Measurements from ENCODE around the gene GAS2L1. TPM values are rescaled to one million over a fixed set of nuclear protein-coding genes. Genes with fewer than 3 reads are reported as not detected.

Gene GAS2L1
- total and polyA plus RNA-seq, 2 donors (not counting 3 experiments of a cell fraction or from before 2014, with no cell fraction given): 30.5 to 44.0 TPM

DNA sequence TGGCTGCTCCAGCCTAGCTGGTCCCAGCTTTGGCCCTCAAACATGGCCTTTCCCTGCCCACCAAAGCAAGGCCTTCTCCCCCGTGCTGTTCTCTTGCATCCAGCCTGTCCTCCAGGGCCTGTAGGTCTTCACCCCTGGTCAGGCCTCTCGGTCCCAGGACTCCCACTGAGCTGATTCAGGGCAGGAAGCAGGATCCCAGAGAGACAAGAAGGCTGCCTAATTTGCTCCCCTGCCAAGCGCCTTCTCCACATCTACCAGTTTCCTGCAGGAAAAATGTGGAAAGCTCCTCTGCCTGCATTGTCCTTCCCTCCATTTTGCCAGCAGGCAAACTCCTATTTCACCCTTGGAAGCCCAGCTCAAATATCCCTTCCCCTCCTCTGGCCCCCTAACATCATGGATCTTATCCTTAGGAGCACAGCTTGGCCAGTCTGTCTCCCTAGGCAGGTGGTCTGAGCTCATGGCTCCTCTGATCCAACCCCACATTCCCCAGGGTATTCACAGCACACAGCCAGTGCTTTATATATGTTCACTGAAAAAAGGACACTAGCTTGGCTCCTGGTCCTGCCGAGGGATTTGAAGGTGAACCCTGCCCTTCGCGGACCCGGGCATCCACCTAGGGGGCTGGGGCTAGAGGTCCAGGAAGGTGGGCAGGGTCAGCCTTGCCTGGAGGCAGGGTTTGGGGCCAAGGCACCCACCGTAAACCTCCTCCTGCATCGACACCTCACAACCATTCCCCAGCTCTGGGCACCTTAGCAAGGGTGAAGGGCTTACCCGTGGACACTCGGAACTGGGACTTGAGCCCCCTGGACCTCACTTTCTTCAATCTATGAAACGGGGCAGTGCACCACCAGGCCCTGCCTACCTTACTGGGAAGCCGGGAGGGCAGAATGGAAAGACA, 39.6 kb upstream of the GAS2L1 start:
- no peak for FAIRE-seq
- H3K79me2 ChIP-seq (ENCODE audit: control insufficient read depth, insufficient read depth, low read length): peaks cover 55% of the 10 kb centered on the region
- dilution Hi-C loops (cut with MboI; ENCODE audit: extremely low pct_ligation_motif_present, low sequenced_read_pairs): no loop called here

DNA sequence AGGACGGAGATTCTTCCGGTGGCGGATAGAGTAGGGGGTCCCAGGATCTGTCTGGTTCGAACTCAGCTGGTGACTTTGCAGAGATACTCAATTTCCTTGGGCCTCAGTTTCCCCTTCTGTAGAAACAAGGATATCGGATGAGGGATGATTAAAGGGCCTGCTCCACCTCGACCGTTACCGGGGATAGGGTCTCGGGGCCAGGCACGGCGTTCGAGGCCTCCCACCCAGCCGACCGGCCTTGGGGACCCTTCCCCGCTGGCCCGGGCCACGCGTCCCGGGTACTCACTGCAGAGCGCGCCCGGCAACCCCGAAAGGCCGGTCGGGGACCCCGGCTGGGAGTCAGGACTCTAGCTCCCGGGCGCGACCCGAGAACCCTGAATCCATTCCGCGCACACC, 39.0 kb upstream of the GAS2L1 start:
- Histone ChIP-seq H3K9ac (replicated peaks; ENCODE audit: extremely low read depth, insufficient read depth, low read length) (peak overlapping the region; percentile 100), H3K4me1 (ENCODE audit: control insufficient read depth, extremely low read depth, insufficient read depth, low read length) (peaks cover 40% of the 10 kb centered on the region), H3K4me2 (ENCODE audit: insufficient read depth, low read length) (peak overlapping the region; percentile 95), H2AFZ (ENCODE audit: low read depth, low read length) (peak overlapping the region; percentile 90), H3K27ac (ENCODE audit: insufficient read depth, low read depth, low read length) (peak overlapping the region; percentile 100), H3K4me3 (replicated peaks in 1 of 3; ENCODE audit: insufficient read depth in 1 of 3, low read depth in 1 of 3, low read length in 3 of 3) (peak overlapping the region; percentile 75 to 85 (median 84)), H4K20me1 (replicated peaks; ENCODE audit: control insufficient read depth, extremely low read depth, insufficient read depth, low read length) (peaks cover 19% of the 10 kb centered on the region), H3K9me1 (replicated peaks; ENCODE audit: control insufficient read depth, extremely low read depth, insufficient read depth, low read length) (no peaks in the 10 kb centered on the region), H3K36me3 (ENCODE audit: control insufficient read depth in 2 of 2, extremely low read depth in 1 of 2, insufficient read depth in 2 of 2, low read length in 2 of 2) (peaks cover 12 to 14% of the 10 kb centered on the region in 2 experiments), H3K79me2 (ENCODE audit: control insufficient read depth, insufficient read depth, low read length) (peaks cover 62% of the 10 kb centered on the region), H3K9me3 (replicated peaks; ENCODE audit: control insufficient read depth, insufficient read depth, low read length) (no peaks in the 10 kb centered on the region), H3K27me3 (ENCODE audit: control insufficient read depth in 2 of 2, insufficient read depth in 2 of 2, low read length in 2 of 2) (no peaks in the 10 kb centered on the region)
- intact Hi-C loops (cut with micrococcal nuclease) (loop anchor here (5.0 kb wide), 1 partner anchor 40 kb away; the partner anchor contains the start of gene GAS2L1), dilution Hi-C loops (cut with MboI; ENCODE audit: extremely low pct_ligation_motif_present, low sequenced_read_pairs) (no loop called here)
- BruUV-seq (replicated peaks): TSS peak; percentile 65
- DNase-seq (ENCODE audit: low read depth, low spot score) (no peak), FAIRE-seq (no peak)
- ChIA-PET CTCF (interaction anchor here (2.2 kb wide), 1 partner anchor 22 kb away, joined by 11 read pairs; no protein-coding TSS in a partner anchor), POLR2A (no interaction called here)
- no peak for TF ChIP-seq GATA2 (IDR thresholded peaks at IDR 0.05; ENCODE audit: insufficient read depth, insufficient read length, low read depth, low read length)
- TF ChIP-seq, protein P1, sequence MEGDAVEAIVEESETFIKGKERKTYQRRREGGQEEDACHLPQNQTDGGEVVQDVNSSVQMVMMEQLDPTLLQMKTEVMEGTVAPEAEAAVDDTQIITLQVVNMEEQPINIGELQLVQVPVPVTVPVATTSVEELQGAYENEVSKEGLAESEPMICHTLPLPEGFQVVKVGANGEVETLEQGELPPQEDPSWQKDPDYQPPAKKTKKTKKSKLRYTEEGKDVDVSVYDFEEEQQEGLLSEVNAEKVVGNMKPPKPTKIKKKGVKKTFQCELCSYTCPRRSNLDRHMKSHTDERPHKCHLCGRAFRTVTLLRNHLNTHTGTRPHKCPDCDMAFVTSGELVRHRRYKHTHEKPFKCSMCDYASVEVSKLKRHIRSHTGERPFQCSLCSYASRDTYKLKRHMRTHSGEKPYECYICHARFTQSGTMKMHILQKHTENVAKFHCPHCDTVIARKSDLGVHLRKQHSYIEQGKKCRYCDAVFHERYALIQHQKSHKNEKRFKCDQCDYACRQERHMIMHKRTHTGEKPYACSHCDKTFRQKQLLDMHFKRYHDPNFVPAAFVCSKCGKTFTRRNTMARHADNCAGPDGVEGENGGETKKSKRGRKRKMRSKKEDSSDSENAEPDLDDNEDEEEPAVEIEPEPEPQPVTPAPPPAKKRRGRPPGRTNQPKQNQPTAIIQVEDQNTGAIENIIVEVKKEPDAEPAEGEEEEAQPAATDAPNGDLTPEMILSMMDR (IDR thresholded peaks at IDR 0.05; ENCODE audit: extremely low read depth in 1 of 2, insufficient read depth in 1 of 2, low read depth in 1 of 2, low read length in 2 of 2): no peak
- TF ChIP-seq POLR2A (IDR thresholded peaks at IDR 0.05; ENCODE audit: low read depth, low read length): no peak
- TF ChIP-seq MYC (IDR thresholded peaks at IDR 0.05; ENCODE audit: low read depth, low read length): no peak
- no peak for TF ChIP-seq POLR2AphosphoS5 (IDR thresholded peaks at IDR 0.05; ENCODE audit: insufficient read depth, low read depth, low read length)
- TF ChIP-seq, protein P2, sequence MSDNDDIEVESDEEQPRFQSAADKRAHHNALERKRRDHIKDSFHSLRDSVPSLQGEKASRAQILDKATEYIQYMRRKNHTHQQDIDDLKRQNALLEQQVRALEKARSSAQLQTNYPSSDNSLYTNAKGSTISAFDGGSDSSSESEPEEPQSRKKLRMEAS (IDR thresholded peaks at IDR 0.05; ENCODE audit: insufficient read depth, insufficient read length): no peak
- no peak for TF ChIP-seq EZH2 (IDR thresholded peaks at IDR 0.05; ENCODE audit: borderline replicate concordance, low read depth, low read length, severe bottlenecking)

More for the DNA sequence above, 39.6 kb upstream of the GAS2L1 start:
- Histone ChIP-seq H3K36me3 (ENCODE audit: control insufficient read depth in 2 of 2, extremely low read depth in 1 of 2, insufficient read depth in 2 of 2, low read length in 2 of 2) (peaks cover 11 to 12% of the 10 kb centered on the region in 2 experiments), H3K4me2 (ENCODE audit: insufficient read depth, low read length) (peak overlapping the region; percentile 95), H3K9ac (replicated peaks; ENCODE audit: extremely low read depth, insufficient read depth, low read length) (peak overlapping the region; percentile 100), H4K20me1 (replicated peaks; ENCODE audit: control insufficient read depth, extremely low read depth, insufficient read depth, low read length) (peaks cover 15% of the 10 kb centered on the region), H3K27me3 (ENCODE audit: control insufficient read depth in 2 of 2, insufficient read depth in 2 of 2, low read length in 2 of 2) (no peaks in the 10 kb centered on the region), H3K4me1 (ENCODE audit: control insufficient read depth, extremely low read depth, insufficient read depth, low read length) (peaks cover 40% of the 10 kb centered on the region), H3K27ac (ENCODE audit: insufficient read depth, low read depth, low read length) (peak overlapping the region; percentile 100), H3K9me3 (replicated peaks; ENCODE audit: control insufficient read depth, insufficient read depth, low read length) (no peaks in the 10 kb centered on the region), H3K9me1 (replicated peaks; ENCODE audit: control insufficient read depth, extremely low read depth, insufficient read depth, low read length) (no peaks in the 10 kb centered on the region), H3K4me3 (replicated peaks in 1 of 3; ENCODE audit: insufficient read depth in 1 of 3, low read depth in 1 of 3, low read length in 3 of 3) (peak overlapping the region; percentile 75 to 85 (median 84)), H2AFZ (ENCODE audit: low read depth, low read length) (peak overlapping the region; percentile 90)
- no TSS peak for BruUV-seq (replicated peaks)
- peak; percentile 20 for DNase-seq (ENCODE audit: low read depth, low spot score)
- ChIA-PET POLR2A (no interaction called here), CTCF (interaction anchor here (2.2 kb wide), 1 partner anchor 21 kb away, joined by 11 read pairs; no protein-coding TSS in a partner anchor)
- intact Hi-C loops (cut with micrococcal nuclease): loop anchor here (5.0 kb wide), 1 partner anchor 40 kb away; the partner anchor contains the start of gene GAS2L1
- no peak for TF ChIP-seq MYC (IDR thresholded peaks at IDR 0.05; ENCODE audit: low read depth, low read length)
- TF ChIP-seq JUN (IDR thresholded peaks at IDR 0.05; ENCODE audit: borderline replicate concordance, insufficient read depth, insufficient read length, low read depth): no peak
- TF ChIP-seq, protein P2 (IDR thresholded peaks at IDR 0.05; ENCODE audit: insufficient read depth, insufficient read length): no peak
- no peak for TF ChIP-seq EZH2 (IDR thresholded peaks at IDR 0.05; ENCODE audit: borderline replicate concordance, low read depth, low read length, severe bottlenecking)
- TF ChIP-seq POLR2AphosphoS5 (IDR thresholded peaks at IDR 0.05; ENCODE audit: insufficient read depth, low read depth, low read length): no peak
- TF ChIP-seq FOS (IDR thresholded peaks at IDR 0.05; ENCODE audit: borderline replicate concordance, insufficient read depth, low read length): no peak
- no peak for TF ChIP-seq POLR2A (IDR thresholded peaks at IDR 0.05; ENCODE audit: low read depth, low read length)
- no peak for TF ChIP-seq GATA2 (IDR thresholded peaks at IDR 0.05; ENCODE audit: insufficient read depth, insufficient read length, low read depth, low read length)
